Activated T-cell treated with anti-CD3 and anti-CD28 coated beads, Interleukin-2, amount 50 U/mL, for 4 hours (primary cell): Measurements from ENCODE around the gene RYR2. TPM values are rescaled to one million over a fixed set of nuclear protein-coding genes. Genes with fewer than 3 reads are reported as not detected.

Experiments used
- ATAC-seq, 2 donors: fragments of 200-7000 bp; cut with Tn5 transposase; one replicate each; pipeline ENCODE4 v1.10.0; 2021
- DNase-seq: peaks from one replicate; pipeline ENCODE4 v3.0.0-alpha.2; 2020
- H3K27me3 Mint-ChIP-seq: one replicate; pipeline ENCODE4 v1.8.0; 2021; ENCODE audit warnings: low read depth, mixed read lengths
- H3K36me3 Mint-ChIP-seq: one replicate; pipeline ENCODE4 v1.8.0; 2022; ENCODE audit warnings: mixed read lengths; ENCODE audit not compliant: insufficient read depth
- H3K4me1 Mint-ChIP-seq: one replicate; pipeline ENCODE4 v1.8.0; 2021; ENCODE audit warnings: low read depth, mixed read lengths
- H3K4me3 Mint-ChIP-seq: one replicate; pipeline ENCODE4 v1.8.0; 2021; ENCODE audit warnings: mild to moderate bottlenecking, moderate library complexity, mixed read lengths
- H3K9me3 Mint-ChIP-seq: one replicate; pipeline ENCODE4 v1.8.0; 2021; ENCODE audit warnings: mixed read lengths
- total RNA-seq, 3 donors: library from RNA; stranded (reverse); gene quantifications; one replicate each; pipeline ENCODE4 v1.2.1, GENCODE V29; 2021

The RYR2 gene
- total RNA-seq, 3 donors from 2014 or later = 0.05 to 0.08 (median 0.05) TPM

GRCh38 chr1:237154157-237154556 lies 112.2 kb downstream of the RYR2 start:
- Mint-ChIP-seq H3K36me3 (no peaks in the 10 kb centered on the region), H3K9me3 (no peaks in the 10 kb centered on the region), H3K27me3 (peaks cover 5% of the 10 kb centered on the region), H3K4me1 (no peaks in the 10 kb centered on the region), H3K4me3 (no peak overlapping the region)
- no peak for DNase-seq
- ATAC-seq = no peak

GRCh38 chr1:237164406-237165352 lies 122.7 kb downstream of the RYR2 start:
- ATAC-seq = no peak
- DNase-seq = no peak
- Mint-ChIP-seq H3K4me3 (no peak overlapping the region), H3K9me3 (no peaks in the 10 kb centered on the region), H3K4me1 (no peaks in the 10 kb centered on the region), H3K36me3 (no peaks in the 10 kb centered on the region), H3K27me3 (no peaks in the 10 kb centered on the region)

GRCh38 chr1:237166086-237166485 lies 124.1 kb downstream of the RYR2 start:
- H3K4me3 Mint-ChIP-seq = no peak overlapping the region
- no peaks in the 10 kb centered on the region for H3K36me3 Mint-ChIP-seq
- no peaks in the 10 kb centered on the region for H3K9me3 Mint-ChIP-seq
- ATAC-seq = no peak
- peaks cover 2% of the 10 kb centered on the region for H3K27me3 Mint-ChIP-seq
- DNase-seq = no peak
- no peaks in the 10 kb centered on the region for H3K4me1 Mint-ChIP-seq

GRCh38 chr1:237166593-237167101 lies 124.7 kb downstream of the RYR2 start:
- no peak overlapping the region for H3K4me3 Mint-ChIP-seq
- H3K4me1 Mint-ChIP-seq = no peaks in the 10 kb centered on the region
- no peak for ATAC-seq
- peaks cover 2% of the 10 kb centered on the region for H3K27me3 Mint-ChIP-seq
- H3K9me3 Mint-ChIP-seq = no peaks in the 10 kb centered on the region
- no peaks in the 10 kb centered on the region for H3K36me3 Mint-ChIP-seq
- DNase-seq = no peak

GRCh38 chr1:237170149-237170548 lies 128.2 kb downstream of the RYR2 start:
- no peak for ATAC-seq

GRCh38 chr1:237171454-237172117 lies 129.6 kb downstream of the RYR2 start:
- Mint-ChIP-seq H3K27me3 (peaks cover 2% of the 10 kb centered on the region), H3K4me1 (no peaks in the 10 kb centered on the region), H3K4me3 (no peak overlapping the region), H3K9me3 (no peaks in the 10 kb centered on the region), H3K36me3 (no peaks in the 10 kb centered on the region)
- DNase-seq (no peak), ATAC-seq (no peak)

More at GRCh38 chr1:237170149-237170548, 128.2 kb downstream of the RYR2 start:
- Mint-ChIP-seq H3K27me3 (peaks cover 2% of the 10 kb centered on the region), H3K4me3 (no peak overlapping the region), H3K36me3 (no peaks in the 10 kb centered on the region), H3K4me1 (no peaks in the 10 kb centered on the region), H3K9me3 (no peaks in the 10 kb centered on the region)
- DNase-seq = no peak

- no peaks in the 10 kb centered on the region for H3K9me3 Mint-ChIP-seq
- peaks cover 2% of the 10 kb centered on the region for H3K27me3 Mint-ChIP-seq
- ATAC-seq (no peak), DNase-seq (no peak)
- no peaks in the 10 kb centered on the region for H3K4me1 Mint-ChIP-seq
- no peak overlapping the region for H3K4me3 Mint-ChIP-seq
- no peaks in the 10 kb centered on the region for H3K36me3 Mint-ChIP-seq
Measured at GRCh38 chr1:237172118-237172485, 130.1 kb downstream of the RYR2 start.

GRCh38 chr1:237179503-237179902 lies 137.5 kb downstream of the RYR2 start:
- Mint-ChIP-seq H3K4me1 (no peaks in the 10 kb centered on the region), H3K9me3 (no peaks in the 10 kb centered on the region), H3K4me3 (no peak overlapping the region), H3K36me3 (no peaks in the 10 kb centered on the region), H3K27me3 (no peaks in the 10 kb centered on the region)
- ATAC-seq = no peak
- DNase-seq = no peak

- no peak for ATAC-seq
- Mint-ChIP-seq H3K9me3 (no peaks in the 10 kb centered on the region), H3K27me3 (no peaks in the 10 kb centered on the region), H3K36me3 (no peaks in the 10 kb centered on the region), H3K4me3 (no peak overlapping the region), H3K4me1 (no peaks in the 10 kb centered on the region)
- no peak for DNase-seq
Measured at GRCh38 chr1:237180256-237180655, 138.3 kb downstream of the RYR2 start.

GRCh38 chr1:237181743-237182317 lies 139.8 kb downstream of the RYR2 start:
- no peak overlapping the region for H3K4me3 Mint-ChIP-seq
- no peaks in the 10 kb centered on the region for H3K9me3 Mint-ChIP-seq
- ATAC-seq (no peak), DNase-seq (no peak)
- no peaks in the 10 kb centered on the region for H3K27me3 Mint-ChIP-seq
- no peaks in the 10 kb centered on the region for H3K4me1 Mint-ChIP-seq
- H3K36me3 Mint-ChIP-seq = no peaks in the 10 kb centered on the region

GRCh38 chr1:237183963-237184540 lies 142.1 kb downstream of the RYR2 start:
- H3K27me3 Mint-ChIP-seq = peaks cover 3% of the 10 kb centered on the region
- no peaks in the 10 kb centered on the region for H3K9me3 Mint-ChIP-seq
- no peak overlapping the region for H3K4me3 Mint-ChIP-seq
- H3K4me1 Mint-ChIP-seq = no peaks in the 10 kb centered on the region
- ATAC-seq (no peak), DNase-seq (no peak)
- no peaks in the 10 kb centered on the region for H3K36me3 Mint-ChIP-seq

GRCh38 chr1:237186675-237187074 lies 144.7 kb downstream of the RYR2 start:
- H3K9me3 Mint-ChIP-seq = no peaks in the 10 kb centered on the region
- H3K4me3 Mint-ChIP-seq = no peak overlapping the region
- ATAC-seq (no peak), DNase-seq (no peak)
- no peaks in the 10 kb centered on the region for H3K36me3 Mint-ChIP-seq
- peaks cover 8% of the 10 kb centered on the region for H3K27me3 Mint-ChIP-seq
- no peaks in the 10 kb centered on the region for H3K4me1 Mint-ChIP-seq

- Mint-ChIP-seq H3K4me3 (no peak overlapping the region), H3K9me3 (no peaks in the 10 kb centered on the region), H3K4me1 (no peaks in the 10 kb centered on the region), H3K36me3 (no peaks in the 10 kb centered on the region), H3K27me3 (peaks cover 8% of the 10 kb centered on the region)
- DNase-seq = no peak
- ATAC-seq = no peak
Measured at GRCh38 chr1:237187842-237188241, 145.9 kb downstream of the RYR2 start.

- Mint-ChIP-seq H3K36me3 (no peaks in the 10 kb centered on the region), H3K4me3 (no peak overlapping the region), H3K4me1 (no peaks in the 10 kb centered on the region), H3K9me3 (no peaks in the 10 kb centered on the region), H3K27me3 (peaks cover 8% of the 10 kb centered on the region)
- no peak for ATAC-seq
- DNase-seq = no peak
Measured at GRCh38 chr1:237191403-237191802, 149.4 kb downstream of the RYR2 start.
